Measurements from ENCODE around the gene RMDN2.

Gene RMDN2

GRCh38 chr2:38057651-38058410 lies 132.7 kb downstream of the RMDN2 start:
- DNase-seq = no peak

DNA sequence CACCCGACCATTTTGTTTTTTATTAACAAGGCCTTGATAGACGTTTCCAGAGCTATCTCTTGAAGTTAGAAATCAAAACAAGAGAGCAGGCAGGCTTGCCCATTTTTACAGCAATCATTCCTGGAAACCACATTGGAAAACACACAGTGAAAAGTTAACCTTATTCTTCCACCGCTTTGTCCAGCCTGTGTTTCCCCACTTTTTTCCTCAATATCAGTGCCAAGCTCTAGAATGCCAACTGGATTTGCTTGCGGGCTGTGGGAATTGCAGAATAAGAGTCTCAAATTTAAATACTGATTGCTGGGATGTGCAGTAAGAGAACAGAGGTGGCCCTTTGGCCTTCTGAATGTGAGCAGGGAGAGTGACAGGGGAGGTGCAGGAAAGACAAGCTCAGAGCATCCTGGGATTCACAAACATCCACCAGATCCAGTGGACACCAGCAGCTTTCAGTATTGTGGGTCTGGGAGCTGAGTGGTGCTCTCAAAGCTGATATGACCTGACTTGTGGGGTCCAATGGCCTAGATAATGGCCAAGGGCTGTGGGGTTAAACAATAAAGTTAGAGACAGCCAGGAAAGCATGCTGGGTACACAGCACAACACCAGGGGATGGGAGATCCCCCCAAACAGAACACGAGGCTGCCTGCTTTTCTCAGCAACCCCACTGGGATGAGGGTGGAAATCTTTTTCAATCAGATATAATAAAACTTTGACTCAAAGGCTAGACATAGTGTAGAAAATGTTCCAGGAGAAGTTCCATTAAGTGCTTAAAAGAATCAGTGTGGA lies 135.3 kb downstream of the RMDN2 start:
- DNase-seq = no peak

DNA sequence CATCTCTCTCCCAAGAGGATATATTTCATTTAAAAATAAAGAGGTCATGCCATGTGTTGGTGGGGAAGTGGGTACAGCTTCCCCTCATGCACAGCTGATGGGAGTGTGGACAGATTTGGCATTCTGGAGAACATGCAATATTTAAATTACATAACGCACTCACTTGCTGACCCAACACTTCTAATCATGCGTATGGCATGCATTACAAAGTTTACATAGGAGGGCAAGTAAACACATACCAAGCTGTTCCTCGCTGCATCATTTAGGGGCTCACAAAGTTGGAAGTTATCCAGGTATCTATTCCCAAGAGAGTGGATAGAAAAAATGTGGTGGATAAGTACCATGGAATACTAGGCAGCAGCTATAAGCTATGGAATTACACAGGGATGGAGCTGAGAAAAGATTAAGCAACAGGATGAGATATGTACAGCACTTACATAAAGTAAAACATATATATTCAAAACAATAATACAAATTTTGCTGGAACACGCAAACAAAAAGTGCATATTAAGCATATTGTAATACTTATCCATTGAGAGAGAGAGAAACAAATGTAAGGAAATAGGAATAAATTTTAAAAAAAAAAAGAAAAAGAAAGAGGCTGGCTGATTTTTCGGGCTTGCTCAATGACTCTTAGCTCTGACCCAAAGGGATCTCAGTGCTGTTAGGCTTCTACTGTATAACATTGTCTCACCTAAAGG lies 139.9 kb downstream of the RMDN2 start:
- no peak for DNase-seq

DNA sequence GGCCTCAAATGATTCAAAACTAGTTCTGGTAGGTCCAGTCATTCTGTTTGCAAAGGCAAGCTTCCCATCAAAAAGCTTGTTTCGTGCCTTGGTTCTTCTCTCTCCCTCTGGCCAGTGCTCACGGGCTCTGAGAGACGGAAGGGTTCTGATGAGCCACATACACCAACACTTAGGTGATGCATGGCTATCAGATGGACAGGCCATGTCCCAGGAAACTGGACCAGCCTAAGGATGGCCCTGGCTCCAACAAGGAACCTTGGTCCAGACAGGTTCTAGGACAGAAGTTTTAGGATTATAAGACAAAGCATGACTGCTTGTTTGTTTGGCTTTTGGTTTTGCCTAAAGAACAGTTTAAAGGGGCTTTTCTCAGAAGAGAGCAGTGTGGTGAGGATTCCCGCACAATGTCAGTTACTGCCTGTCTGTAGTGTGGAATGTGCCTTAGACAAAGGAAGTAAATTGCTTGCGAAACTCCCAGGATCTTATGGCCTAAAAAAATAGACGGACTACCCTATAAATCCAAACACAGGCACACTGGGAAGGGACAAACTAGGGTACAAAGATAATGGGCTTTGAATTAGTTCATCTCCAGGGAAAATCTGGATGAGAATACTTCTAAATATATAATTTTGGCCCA lies 140.5 kb downstream of the RMDN2 start:
- DNase-seq = no peak

GRCh38 chr2:38066421-38067115 lies 141.5 kb downstream of the RMDN2 start:
- no peak for DNase-seq
